HepG2 (cell line): ENCODE measurements around the gene TSNAXIP1. TPM values are rescaled to one million over a fixed set of nuclear protein-coding genes. Genes with fewer than 3 reads are reported as not detected.

ENCODE experiments used
- CEBPZ ChIP-seq: IDR thresholded peaks from 2 replicates; pipeline ENCODE4 v1.6.1; 2012; ENCODE audit warnings: low read length, improper control_type of control experiment
- EP300 ChIP-seq, 3 experiments: sonication (generic) in 1 of 3; formaldehyde crosslinking in 1 of 3; IDR thresholded peaks; 2 replicates each; pipeline versions ENCODE4 v1.5.1 to v1.6.1; 2011 to 2020; ENCODE audit warnings: low read depth in 2 of 3, low read length in 2 of 3, borderline replicate concordance in 1 of 3, improper control_type of control experiment in 1 of 3, mild to moderate bottlenecking in 1 of 3, missing genetic modification reagents in 1 of 3, moderate library complexity in 1 of 3
- HES4 ChIP-seq: sonication (generic); formaldehyde crosslinking; IDR thresholded peaks from 2 replicates; pipeline ENCODE4 v1.9.0; 2021; ENCODE audit warnings: mild to moderate bottlenecking, missing genetic modification reagents, borderline replicate concordance
- KAT7 ChIP-seq: IDR thresholded peaks from 2 replicates; pipeline ENCODE4 v1.6.1; 2018; ENCODE audit warnings: borderline replicate concordance, missing compliant biosample characterization
- KLF12 ChIP-seq: sonication (generic); formaldehyde crosslinking; IDR thresholded peaks from 2 replicates; pipeline ENCODE4 v1.4.0; 2020; ENCODE audit warnings: missing genetic modification reagents, borderline replicate concordance
- LCORL ChIP-seq, 2 experiments: fragments of 450-650 bp in 1 of 2; sonication (generic) in 1 of 2; formaldehyde crosslinking in 1 of 2; IDR thresholded peaks; 2 replicates each; pipeline versions ENCODE4 v1.5.0 to v1.6.1; 2017 to 2020; ENCODE audit warnings: antibody characterized with exemption in 1 of 2, missing genetic modification reagents in 1 of 2
- PLRG1 ChIP-seq: fragments of 450-650 bp; conservative IDR thresholded peaks from 2 replicates; pipeline ENCODE4 v1.6.1; 2016
- ZEB1 ChIP-seq: IDR thresholded peaks from 2 replicates; pipeline ENCODE4 v1.6.1; 2012; ENCODE audit warnings: mild to moderate bottlenecking, low read depth, inconsistent platforms; ENCODE audit not compliant: insufficient replicate concordance
- ZFX ChIP-seq: sonication (generic); formaldehyde crosslinking; IDR thresholded peaks from 2 replicates; pipeline ENCODE4 v1.4.0; 2020; ENCODE audit warnings: mild to moderate bottlenecking, low read depth, missing genetic modification reagents, moderate library complexity
- ZNF18 ChIP-seq: sonication (generic); formaldehyde crosslinking; IDR thresholded peaks from 2 replicates; pipeline ENCODE4 v1.8.0; 2022; ENCODE audit warnings: mild to moderate bottlenecking, missing genetic modification reagents; ENCODE audit not compliant: insufficient replicate concordance
- ZNF678 ChIP-seq: sonication (generic); formaldehyde crosslinking; IDR thresholded peaks from 2 replicates; pipeline ENCODE4 v1.4.0; 2020; ENCODE audit warnings: mild to moderate bottlenecking, missing genetic modification reagents
- polyA plus RNA-seq, 8 experiments: library from polyadenylated mRNA; depleted of rRNA in 3 of 8; stranded (reverse) in 7 of 8; unstranded in 1 of 8; fragments of >200 nt; fragmentation: Illumina TruSeq in 4 of 8; extraction: Trizol in 4 of 8; gene quantifications; 2 replicates each; pipeline versions ENCODE4 v1.2.1 to v1.2.3, GENCODE V29; 2011 to 2016; ENCODE audit warnings: low read depth in 4 of 8, missing spikeins in 1 of 8, mixed read lengths in 1 of 8; ENCODE audit not compliant: insufficient read depth in 1 of 8
- total RNA-seq, 5 experiments: library from RNA; depleted of rRNA; stranded (reverse); fragments of >200 nt; fragmentation: Illumina TruSeq; extraction: Trizol; gene quantifications; 2 replicates each; pipeline ENCODE4 v1.2.3, GENCODE V29; 2016; ENCODE audit warnings: low read depth in 1 of 5
- TF ChIP-seq, protein P1 (sequence below): IDR thresholded peaks from 2 replicates; pipeline ENCODE4 v1.4.0; 2020; ENCODE audit warnings: mild to moderate bottlenecking, missing genetic modification reagents
- TF ChIP-seq, protein P2 (sequence below): sonication (generic); formaldehyde crosslinking; conservative IDR thresholded peaks from 2 replicates; pipeline ENCODE4 v1.5.0; 2020; ENCODE audit warnings: missing genetic modification reagents
- TF ChIP-seq, protein P3 (sequence below): sonication (generic); formaldehyde crosslinking; IDR thresholded peaks from 2 replicates; pipeline ENCODE4 v1.5.1; 2020; ENCODE audit warnings: mild to moderate bottlenecking, moderate library complexity, missing genetic modification reagents

Gene TSNAXIP1
- total and polyA plus RNA-seq, 2 of the 13 experiments (the other 11 are each of a cell fraction or from before 2014, with no cell fraction given), result 0.37 to 0.86 TPM

- TF ChIP-seq, protein P1, sequence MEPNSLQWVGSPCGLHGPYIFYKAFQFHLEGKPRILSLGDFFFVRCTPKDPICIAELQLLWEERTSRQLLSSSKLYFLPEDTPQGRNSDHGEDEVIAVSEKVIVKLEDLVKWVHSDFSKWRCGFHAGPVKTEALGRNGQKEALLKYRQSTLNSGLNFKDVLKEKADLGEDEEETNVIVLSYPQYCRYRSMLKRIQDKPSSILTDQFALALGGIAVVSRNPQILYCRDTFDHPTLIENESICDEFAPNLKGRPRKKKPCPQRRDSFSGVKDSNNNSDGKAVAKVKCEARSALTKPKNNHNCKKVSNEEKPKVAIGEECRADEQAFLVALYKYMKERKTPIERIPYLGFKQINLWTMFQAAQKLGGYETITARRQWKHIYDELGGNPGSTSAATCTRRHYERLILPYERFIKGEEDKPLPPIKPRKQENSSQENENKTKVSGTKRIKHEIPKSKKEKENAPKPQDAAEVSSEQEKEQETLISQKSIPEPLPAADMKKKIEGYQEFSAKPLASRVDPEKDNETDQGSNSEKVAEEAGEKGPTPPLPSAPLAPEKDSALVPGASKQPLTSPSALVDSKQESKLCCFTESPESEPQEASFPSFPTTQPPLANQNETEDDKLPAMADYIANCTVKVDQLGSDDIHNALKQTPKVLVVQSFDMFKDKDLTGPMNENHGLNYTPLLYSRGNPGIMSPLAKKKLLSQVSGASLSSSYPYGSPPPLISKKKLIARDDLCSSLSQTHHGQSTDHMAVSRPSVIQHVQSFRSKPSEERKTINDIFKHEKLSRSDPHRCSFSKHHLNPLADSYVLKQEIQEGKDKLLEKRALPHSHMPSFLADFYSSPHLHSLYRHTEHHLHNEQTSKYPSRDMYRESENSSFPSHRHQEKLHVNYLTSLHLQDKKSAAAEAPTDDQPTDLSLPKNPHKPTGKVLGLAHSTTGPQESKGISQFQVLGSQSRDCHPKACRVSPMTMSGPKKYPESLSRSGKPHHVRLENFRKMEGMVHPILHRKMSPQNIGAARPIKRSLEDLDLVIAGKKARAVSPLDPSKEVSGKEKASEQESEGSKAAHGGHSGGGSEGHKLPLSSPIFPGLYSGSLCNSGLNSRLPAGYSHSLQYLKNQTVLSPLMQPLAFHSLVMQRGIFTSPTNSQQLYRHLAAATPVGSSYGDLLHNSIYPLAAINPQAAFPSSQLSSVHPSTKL (CRISPR knock-in tag), result peak; percentile 26; the same call in 1 of the 2 replicates
- TF ChIP-seq ZFX (CRISPR knock-in tag) (peak; percentile 95), ZNF678 (CRISPR knock-in tag) (peak; percentile 64; the same call in 1 of the 2 replicates), CEBPZ (no peak), ZEB1 (peak; percentile 23), HES4 (CRISPR knock-in tag) (peak; percentile 71; the same call in 1 of the 2 replicates), LCORL (IDR thresholded peaks at IDR 0.05) (no peak), LCORL (CRISPR knock-in tag; IDR thresholded peaks at IDR 0.05) (peak; percentile 65), EP300 (IDR thresholded peaks at IDR 0.05; ENCODE audit: low read depth in 2 of 2, low read length in 2 of 2) (0 out of 4 replicates have a peak, but pooled peaks of 1 of the 2 experiments have one; percentile 41), EP300 (CRISPR knock-in tag; IDR thresholded peaks at IDR 0.05; ENCODE audit: borderline replicate concordance) (peak; percentile 29; the same call in 1 of the 2 replicates), PLRG1 (no peak), ZNF18 (peak; percentile 51), KLF12 (CRISPR knock-in tag) (peak; percentile 49; the same call in 1 of the 2 replicates), KAT7 (CRISPR knock-in tag) (peak; percentile 86; the same call in 1 of the 2 replicates)
- TF ChIP-seq, protein P2, sequence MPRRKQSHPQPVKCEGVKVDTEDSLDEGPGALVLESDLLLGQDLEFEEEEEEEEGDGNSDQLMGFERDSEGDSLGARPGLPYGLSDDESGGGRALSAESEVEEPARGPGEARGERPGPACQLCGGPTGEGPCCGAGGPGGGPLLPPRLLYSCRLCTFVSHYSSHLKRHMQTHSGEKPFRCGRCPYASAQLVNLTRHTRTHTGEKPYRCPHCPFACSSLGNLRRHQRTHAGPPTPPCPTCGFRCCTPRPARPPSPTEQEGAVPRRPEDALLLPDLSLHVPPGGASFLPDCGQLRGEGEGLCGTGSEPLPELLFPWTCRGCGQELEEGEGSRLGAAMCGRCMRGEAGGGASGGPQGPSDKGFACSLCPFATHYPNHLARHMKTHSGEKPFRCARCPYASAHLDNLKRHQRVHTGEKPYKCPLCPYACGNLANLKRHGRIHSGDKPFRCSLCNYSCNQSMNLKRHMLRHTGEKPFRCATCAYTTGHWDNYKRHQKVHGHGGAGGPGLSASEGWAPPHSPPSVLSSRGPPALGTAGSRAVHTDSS (CRISPR knock-in tag), result peak; percentile 34; the same call in 1 of the 2 replicates
- TF ChIP-seq, protein P3, sequence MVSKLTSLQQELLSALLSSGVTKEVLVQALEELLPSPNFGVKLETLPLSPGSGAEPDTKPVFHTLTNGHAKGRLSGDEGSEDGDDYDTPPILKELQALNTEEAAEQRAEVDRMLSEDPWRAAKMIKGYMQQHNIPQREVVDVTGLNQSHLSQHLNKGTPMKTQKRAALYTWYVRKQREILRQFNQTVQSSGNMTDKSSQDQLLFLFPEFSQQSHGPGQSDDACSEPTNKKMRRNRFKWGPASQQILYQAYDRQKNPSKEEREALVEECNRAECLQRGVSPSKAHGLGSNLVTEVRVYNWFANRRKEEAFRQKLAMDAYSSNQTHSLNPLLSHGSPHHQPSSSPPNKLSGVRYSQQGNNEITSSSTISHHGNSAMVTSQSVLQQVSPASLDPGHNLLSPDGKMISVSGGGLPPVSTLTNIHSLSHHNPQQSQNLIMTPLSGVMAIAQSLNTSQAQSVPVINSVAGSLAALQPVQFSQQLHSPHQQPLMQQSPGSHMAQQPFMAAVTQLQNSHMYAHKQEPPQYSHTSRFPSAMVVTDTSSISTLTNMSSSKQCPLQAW (CRISPR knock-in tag), result peak; percentile 90
Observed at GRCh38 chr16:67833415-67834241, 26.9 kb downstream of the TSNAXIP1 start (continued).
